Right renal pelvis (tissue), 4 donors: ENCODE data around the gene ECSCR. TPM values are rescaled to one million over a fixed set of nuclear protein-coding genes. Genes with fewer than 3 reads are reported as not detected.
"Not testable (repeated sequence)": the region's sequence is repeated elsewhere in the genome, so short reads cannot be mapped to it uniquely, and the experiment has no call there.

Source experiments
- DNase-seq, 4 donors: peaks; one replicate each; pipeline ENCODE4 v3.0.0-alpha.2; 2013; ENCODE audit warnings: low read depth in 4 of 4, low spot score in 3 of 4, missing footprints in 1 of 4
- polyA plus RNA-seq, 4 donors: library from polyadenylated mRNA; unstranded; fragments of 120-200 nt; gene quantifications; one replicate each; pipeline ENCODE4 v1.2.1, GENCODE V29; 2013; ENCODE audit not compliant: insufficient read length in 4 of 4

ECSCR gene
- 10 to 100 TPM; 25.6 to 27.8 (median 26.0) TPM for polyA plus RNA-seq

GRCh38 chr5:139462586-139463276, at the start of gene ECSCR:
ECSCR (minus strand) TSS chr5:139462743; CDS start chr5:139462670, 73 bp downstream.
- DNase-seq, result no peak

GRCh38 chr5:139504722-139505121, 42.2 kb upstream of the ECSCR start:
- DNase-seq, result not testable (repeated sequence)

DNA sequence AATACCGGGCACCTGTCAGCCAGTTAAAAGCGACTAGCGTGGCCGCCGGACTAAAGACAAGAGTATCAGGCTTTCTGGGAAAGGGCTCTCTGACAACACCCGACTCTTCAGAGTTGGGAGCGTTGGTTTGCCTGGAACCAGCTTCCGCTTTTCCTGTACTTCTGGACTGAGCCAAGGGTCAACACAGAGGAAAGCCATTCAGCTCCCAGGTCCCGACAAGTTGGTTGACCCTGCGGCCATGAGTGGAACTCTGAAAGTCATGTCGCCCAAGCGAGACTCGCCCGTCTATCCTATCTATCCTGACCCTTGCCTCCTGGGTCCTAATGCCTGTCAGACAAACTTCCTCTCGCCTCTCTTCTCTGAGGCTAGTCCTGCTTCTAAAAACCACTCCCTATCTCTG, 41.3 kb upstream of the ECSCR start:
- DNase-seq, result not testable (repeated sequence)

DNA sequence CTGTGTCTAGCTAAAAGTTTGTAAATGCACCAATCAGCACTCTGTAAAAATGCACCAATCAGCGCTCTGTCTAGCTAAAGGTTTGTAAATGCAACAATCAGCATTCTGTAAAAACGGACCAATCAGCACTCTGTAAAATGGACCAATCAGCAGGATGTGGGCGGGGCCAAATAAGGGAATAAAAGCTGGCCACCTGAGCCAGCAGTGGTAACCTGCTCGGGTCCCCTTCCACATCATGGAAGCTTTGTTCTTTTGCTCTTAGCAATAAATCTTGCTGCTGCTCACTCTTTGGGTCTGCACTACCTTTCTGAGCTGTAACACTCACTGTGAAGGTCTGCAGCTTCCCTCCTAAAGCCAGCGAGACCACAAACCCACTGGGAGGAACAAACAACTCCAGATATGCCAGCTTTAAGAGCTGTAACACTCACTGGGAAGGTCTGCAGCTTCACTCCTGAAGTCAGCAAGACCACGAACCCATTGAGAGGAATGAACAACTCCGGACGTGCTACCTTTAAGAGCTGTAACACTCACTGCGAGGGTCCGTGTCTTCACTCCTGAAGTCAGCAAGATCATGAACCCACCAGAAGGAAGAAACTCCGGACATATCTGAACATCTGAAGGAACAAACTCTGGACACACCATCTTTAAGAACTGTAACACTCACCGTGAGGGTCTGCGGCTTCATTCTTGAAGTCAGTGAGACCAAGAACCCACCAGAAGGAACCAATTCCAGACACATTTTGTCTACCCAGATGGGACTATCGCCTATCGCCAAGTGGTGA, 40.7 kb upstream of the ECSCR start:
- DNase-seq, result not testable (repeated sequence)

DNA sequence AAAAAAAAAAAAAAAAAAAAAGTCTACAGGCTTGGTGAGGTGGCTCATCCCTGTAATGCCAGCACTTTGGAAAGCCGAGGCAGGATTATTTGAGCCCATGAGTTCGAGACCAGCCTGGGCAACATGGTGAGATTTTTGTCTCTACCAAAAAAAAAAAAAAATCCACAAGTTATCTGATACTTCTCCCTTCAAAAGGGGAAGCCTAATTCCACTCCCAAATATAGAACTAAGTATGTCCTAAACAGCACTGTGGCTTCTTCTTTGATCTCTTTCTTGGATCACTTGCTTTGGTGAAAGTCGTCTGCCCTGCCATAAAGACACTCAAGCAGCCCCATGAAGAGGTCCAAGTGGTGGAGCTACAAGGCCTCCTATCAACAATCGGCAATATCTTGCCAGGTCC, 38.8 kb upstream of the ECSCR start:
- no peak for DNase-seq

- no peak for DNase-seq
These were observed 33.3 kb upstream of the ECSCR start for GRCh38 chr5:139495638-139496435.

DNA sequence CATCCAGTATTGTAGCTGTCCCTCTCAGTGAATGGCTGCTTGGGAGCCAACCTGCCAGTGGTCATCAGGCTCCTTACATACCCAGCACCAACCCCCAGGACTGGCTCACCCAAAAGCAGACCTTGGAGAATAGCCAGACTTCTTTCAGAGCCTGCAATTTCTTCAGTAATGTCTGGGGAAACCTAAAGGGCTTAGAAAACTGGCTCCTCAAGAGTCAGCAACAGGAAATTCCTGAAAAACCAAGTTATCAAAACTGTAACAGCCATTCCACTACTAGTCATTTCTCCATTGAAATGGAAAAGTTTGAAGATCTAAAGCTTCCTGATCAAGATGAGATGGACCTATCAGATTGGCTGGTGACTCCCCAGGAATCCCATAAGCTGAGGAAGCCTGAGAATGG, 32.3 kb upstream of the ECSCR start:
- DNase-seq, result no peak

GRCh38 chr5:139494256-139494655, 31.7 kb upstream of the ECSCR start:
- DNase-seq, result no peak

GRCh38 chr5:139492700-139493192, 30.2 kb upstream of the ECSCR start:
- DNase-seq, result no peak

- DNase-seq, result no peak
These were observed 25.7 kb upstream of the ECSCR start for GRCh38 chr5:139488260-139488659.

DNA sequence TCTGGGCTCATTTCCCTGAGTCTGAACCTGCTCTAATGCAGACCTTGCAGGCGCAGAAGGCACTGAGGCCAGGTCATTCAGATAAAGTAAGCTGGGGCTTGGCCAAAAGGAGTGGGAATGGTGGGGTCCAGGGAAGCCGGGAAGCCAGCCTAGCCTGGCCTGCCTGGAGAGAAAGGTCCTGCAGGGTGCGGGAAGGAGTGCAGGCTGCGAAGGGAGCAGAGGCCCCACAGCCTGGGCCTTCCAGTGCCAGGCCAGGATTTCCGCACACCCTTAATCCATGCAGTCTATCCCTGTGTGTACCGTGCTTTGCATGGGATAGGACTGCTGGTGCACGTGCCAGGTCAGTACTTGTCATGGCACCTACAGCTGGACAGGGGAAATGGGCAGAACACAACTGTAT, 23.7 kb upstream of the ECSCR start:
- DNase-seq, result no peak

DNA sequence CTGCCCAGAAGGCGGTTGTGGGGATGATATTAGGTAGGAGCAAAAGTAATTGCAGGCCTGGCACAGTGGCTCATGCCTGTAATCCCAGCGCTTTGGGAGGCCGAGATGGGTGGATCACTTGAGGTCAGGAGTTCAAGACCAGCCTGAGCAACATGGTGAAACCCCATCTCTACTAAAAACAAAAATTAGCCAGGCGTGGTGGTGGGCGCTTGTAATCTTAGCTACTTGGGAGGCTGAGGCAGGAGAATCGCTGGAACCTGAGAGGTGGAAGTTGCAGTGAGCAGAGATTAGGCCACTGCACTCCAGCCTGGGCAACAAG, 20.3 kb upstream of the ECSCR start:
- DNase-seq, result not testable (repeated sequence)

DNA sequence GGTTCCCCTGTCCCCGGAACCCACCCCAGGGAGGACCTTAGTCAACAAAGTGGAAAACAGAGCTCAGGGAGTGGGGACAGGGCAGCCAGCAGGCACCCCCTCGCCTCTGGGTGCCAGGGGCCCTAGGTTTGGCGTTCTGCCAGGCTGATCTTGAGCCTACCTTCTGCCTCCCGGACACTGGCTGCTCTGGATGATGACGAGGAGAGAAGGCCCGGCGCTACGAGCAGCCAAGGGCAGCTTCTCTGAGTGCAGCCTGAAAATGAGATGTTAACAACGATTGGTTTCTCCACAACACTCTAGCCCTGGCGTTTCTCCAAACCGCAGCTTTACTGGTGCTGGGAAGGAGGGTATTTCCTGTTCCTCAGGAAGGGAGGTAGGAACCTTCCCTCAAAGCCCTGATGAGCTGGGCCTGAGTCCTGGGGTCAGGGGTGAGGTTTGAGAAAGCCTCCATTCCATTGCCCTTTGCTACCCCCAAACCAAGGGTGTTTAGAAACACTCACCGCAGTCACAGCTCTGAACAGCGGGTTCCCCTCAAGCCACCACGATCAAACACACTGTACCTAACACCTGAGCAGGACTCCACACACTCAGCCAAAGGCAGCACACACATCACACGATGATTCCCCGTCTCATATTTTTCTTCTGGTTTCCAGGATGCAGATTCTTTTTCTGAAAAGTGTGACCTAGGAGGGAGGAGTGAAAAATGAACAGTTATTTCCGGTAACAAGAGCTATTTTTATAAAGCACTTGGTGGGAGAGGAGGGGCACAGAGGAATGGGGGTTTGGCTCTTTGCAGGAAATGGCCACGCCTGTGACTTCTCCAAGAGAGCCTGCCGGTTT, 19.7 kb upstream of the ECSCR start, which contains the start of gene STING1:
Gene STING1 (minus strand): TSS at position 709 of the 840 bp plus-strand sequence. CDS start 1,054 bp downstream, outside the sequence.
- DNase-seq, result peak; percentile 55 to 67 (median 62)

DNA sequence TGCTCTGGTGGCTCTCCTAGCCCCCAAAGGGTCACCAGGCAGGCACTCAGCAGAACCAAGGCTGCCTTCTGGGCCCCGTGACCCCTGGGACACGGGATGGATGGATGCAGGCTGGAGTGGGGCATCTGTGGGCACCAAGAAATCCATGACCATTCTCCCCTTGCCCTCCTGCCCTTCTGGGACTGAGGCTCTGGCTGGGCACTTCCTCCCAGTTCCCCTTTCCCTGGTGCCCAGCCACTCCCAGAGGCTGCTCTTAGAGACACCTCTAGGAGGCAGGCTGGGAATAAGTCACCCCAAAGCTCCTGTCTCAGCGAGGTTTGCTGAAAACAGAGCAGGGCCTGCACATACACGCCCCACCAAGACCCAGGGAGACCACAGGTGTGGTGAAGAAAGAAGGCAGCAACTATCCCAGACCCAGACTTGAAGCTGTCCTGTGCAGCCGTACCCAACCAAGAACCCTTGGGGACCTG, 19.1 kb upstream of the ECSCR start:
- DNase-seq, result no peak

GRCh38 chr5:139481122-139481533, 18.6 kb upstream of the ECSCR start:
- no peak for DNase-seq

DNA sequence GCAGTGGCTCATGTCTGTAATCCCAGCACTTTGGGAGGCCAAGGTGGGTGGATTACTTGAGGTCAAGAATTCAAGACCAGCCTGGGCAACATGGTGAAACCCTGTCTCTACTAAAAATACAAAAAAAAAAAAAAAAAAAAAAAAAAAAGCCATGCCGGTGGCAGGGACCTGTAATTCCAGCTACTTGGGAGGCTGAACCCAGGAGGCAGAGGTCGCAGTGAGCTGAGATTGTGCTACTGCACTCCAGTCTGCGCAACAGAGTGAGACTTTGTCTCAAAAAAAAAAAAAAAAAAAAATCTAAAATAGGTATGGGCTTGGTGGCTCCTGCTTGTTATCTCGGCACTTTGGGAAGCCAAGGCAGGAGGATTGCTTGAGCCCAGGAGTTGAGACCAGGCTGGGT, 17.2 kb upstream of the ECSCR start:
- DNase-seq, result not testable (repeated sequence)

DNA sequence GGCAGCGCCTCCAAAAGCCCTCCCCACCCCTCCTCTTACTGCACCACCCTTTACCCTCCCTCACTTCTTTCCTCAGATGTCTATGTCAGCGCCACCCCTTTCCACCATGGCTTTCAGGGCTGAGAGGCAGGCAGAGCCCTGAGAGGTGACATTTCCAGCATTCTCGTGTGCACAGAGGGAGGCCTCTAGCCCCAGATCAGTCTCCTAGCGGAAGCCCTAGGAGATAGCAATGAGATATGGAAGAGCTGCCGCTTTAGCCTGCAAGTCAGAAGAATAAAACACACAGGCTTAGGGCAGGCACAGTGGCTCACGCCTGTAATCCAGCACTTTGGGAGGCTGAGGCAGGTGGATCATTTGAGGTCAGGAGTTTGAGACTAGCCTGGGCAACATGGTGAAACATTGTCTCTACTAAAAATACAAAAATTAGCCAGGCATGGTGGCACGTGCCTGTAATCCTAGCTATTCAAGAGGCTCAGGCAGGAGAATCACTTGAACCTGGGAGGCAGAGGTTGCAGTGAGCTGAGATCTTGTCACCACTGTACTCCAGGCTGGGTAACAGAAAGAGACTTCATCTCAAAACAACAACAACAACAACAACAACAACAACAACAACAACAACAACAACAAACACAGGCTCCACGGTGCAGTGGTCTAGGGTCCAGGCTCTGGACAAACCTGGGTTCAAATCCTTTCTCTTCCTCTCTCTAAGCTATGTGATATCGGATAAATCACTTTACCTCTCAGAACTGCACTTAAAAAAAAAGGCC, 16.3 kb upstream of the ECSCR start:
- not testable (repeated sequence) for DNase-seq

- no peak for DNase-seq
These were observed 13.5 kb upstream of the ECSCR start for GRCh38 chr5:139475865-139476617.
